B cell (primary cell): ENCODE measurements around the gene TRAF4. TPM values are rescaled to one million over a fixed set of nuclear protein-coding genes. Genes with fewer than 3 reads are reported as not detected.

ENCODE experiments used
- ATAC-seq: fragments of 200-7000 bp; cut with Tn5 transposase; one replicate; pipeline ENCODE4 v1.10.0; 2021; ENCODE audit warnings: low read depth, mild to moderate bottlenecking, moderate number of reproducible peaks, moderate library complexity
- CTCF ChIA-PET: fragments of 350-600 bp; sonication (Branson Sonifier 250); formaldehyde crosslinking; loops from one replicate; lab custom pipeline; 2021; ENCODE audit warnings: antibody characterized with exemption, inconsistent platforms; lab: Charles Lee
- POLR2A ChIA-PET: fragments of 350-600 bp; sonication (Branson Sonifier 250); formaldehyde crosslinking; loops from one replicate; lab custom pipeline; 2021; ENCODE audit warnings: antibody characterized with exemption; lab: Charles Lee
- DNase-seq: peaks from one replicate; pipeline ENCODE4 v3.0.0; 2013
- H2AFZ ChIP-seq: 2 replicates; pipeline ENCODE4 v1.6.1; 2012; ENCODE audit warnings: mild to moderate bottlenecking, low read depth, low read length; ENCODE audit not compliant: insufficient read depth, poor library complexity, severe bottlenecking
- H3K27ac ChIP-seq, 2 donors: 1 replicate in 1 of 2; 2 replicates in 1 of 2; pipeline ENCODE4 v1.5.1; 2012 to 2013; ENCODE audit warnings: low read length in 2 of 2, mild to moderate bottlenecking in 2 of 2, moderate library complexity in 1 of 2
- H3K27me3 ChIP-seq, 4 experiments: fragments of 200-600 bp in 1 of 4; sonication (generic) in 1 of 4; replicated peaks in 1 of 4; 1 replicate in 2 of 4; 2 replicates in 2 of 4; pipeline versions ENCODE4 v1.6.1 to v1.7.0; 2013 to 2016; ENCODE audit warnings: low read length in 3 of 4, mild to moderate bottlenecking in 2 of 4, mixed read lengths in 1 of 4, moderate library complexity in 1 of 4; ENCODE audit not compliant: insufficient read depth in 4 of 4, control insufficient read depth in 3 of 4; ENCODE audit errors: control extremely low read depth in 1 of 4
- H3K36me3 ChIP-seq, 2 experiments: replicated peaks in 1 of 2; 1 replicate in 1 of 2; 2 replicates in 1 of 2; pipeline versions ENCODE4 v1.6.1 to v1.7.1; 2013; ENCODE audit warnings: low read length in 1 of 2; ENCODE audit not compliant: insufficient read depth in 2 of 2, control insufficient read depth in 1 of 2; ENCODE audit errors: control extremely low read depth in 1 of 2, extremely low read depth in 1 of 2
- H3K4me1 ChIP-seq, 2 donors: fragments of 200-600 bp in 1 of 2; sonication (generic) in 1 of 2; 1 replicate in 1 of 2; 2 replicates in 1 of 2; pipeline versions ENCODE4 v1.5.1 to v1.6.1; 2013 to 2017; ENCODE audit warnings: low read length in 2 of 2; ENCODE audit not compliant: control insufficient read depth in 2 of 2, insufficient read depth in 2 of 2
- H3K4me2 ChIP-seq: replicated peaks from 2 replicates; pipeline ENCODE3; 2012; ENCODE audit warnings: mild to moderate bottlenecking, low read depth, low read length; ENCODE audit not compliant: poor library complexity, severe bottlenecking
- H3K4me3 ChIP-seq, 5 experiments: fragments of 200-600 bp in 1 of 5; sonication (generic) in 1 of 5; 1 replicate in 3 of 5; 2 replicates in 2 of 5; pipeline versions ENCODE4 v1.5.1 to v1.7.0; 2011 to 2016; ENCODE audit warnings: low read length in 4 of 5, mild to moderate bottlenecking in 4 of 5, low read depth in 2 of 5, control low read depth in 1 of 5, moderate library complexity in 1 of 5; ENCODE audit not compliant: insufficient read depth in 1 of 5; ENCODE audit errors: control extremely low read depth in 1 of 5, extremely low read depth in 1 of 5
- H3K79me2 ChIP-seq: fragments of 200-600 bp; sonication (generic); one replicate; pipeline ENCODE4 v1.6.0; 2016; ENCODE audit warnings: low read length; ENCODE audit not compliant: control insufficient read depth, insufficient read depth
- H3K9ac ChIP-seq: fragments of 200-600 bp; sonication (generic); 2 replicates; pipeline ENCODE4 v1.6.1; 2017; ENCODE audit warnings: mild to moderate bottlenecking, low read length, moderate library complexity
- H3K9me3 ChIP-seq, 3 donors: one replicate each; pipeline versions ENCODE4 v1.6.1 to v1.7.1; 2013; ENCODE audit warnings: low read length in 2 of 3; ENCODE audit not compliant: control insufficient read depth in 2 of 3, insufficient read depth in 1 of 3; ENCODE audit errors: control extremely low read depth in 1 of 3
- H4K20me1 ChIP-seq: 2 replicates; pipeline ENCODE4 v1.6.0; 2012; ENCODE audit warnings: mild to moderate bottlenecking, low read length; ENCODE audit not compliant: insufficient read depth, control insufficient read depth, poor library complexity, severe bottlenecking
- H3K27ac Mint-ChIP-seq: one replicate; pipeline ENCODE4 v1.8.0; 2021; ENCODE audit warnings: mixed read lengths
- H3K27me3 Mint-ChIP-seq: one replicate; pipeline ENCODE4 v1.8.0; 2021; ENCODE audit warnings: mixed read lengths
- H3K4me1 Mint-ChIP-seq: one replicate; pipeline ENCODE4 v1.8.0; 2021; ENCODE audit warnings: mixed read lengths
- H3K4me3 Mint-ChIP-seq: one replicate; pipeline ENCODE4 v1.8.0; 2021; ENCODE audit warnings: mixed read lengths
- H3K9me3 Mint-ChIP-seq: one replicate; pipeline ENCODE4 v1.8.0; 2022; ENCODE audit warnings: mixed read lengths; ENCODE audit not compliant: insufficient read depth
- CTCF ChIP-seq: fragments of 200-600 bp; IDR thresholded peaks from one replicate; pipeline ENCODE4 v1.8.0; 2022; ENCODE audit warnings: antibody characterized with exemption, mild to moderate bottlenecking
- EZH2 ChIP-seq: IDR thresholded peaks from 2 replicates; pipeline ENCODE4 v1.6.1; 2012; ENCODE audit warnings: borderline replicate concordance, low read depth, mild to moderate bottlenecking, moderate library complexity, low read length; ENCODE audit not compliant: insufficient read depth, poor library complexity, severe bottlenecking
- WGBS: methylation state at CpG from one replicate; pipeline ENCODE4 v1.1.5; 2013; ENCODE audit warnings: missing lambda C conversion rate; ENCODE audit not compliant: insufficient coverage; 5-methylcytosine and 5-hydroxymethylcytosine counted together
- intact Hi-C: fragments of 100-400 bp; cut with micrococcal nuclease; formaldehyde crosslinking; loops from one replicate; pipeline ENCODE4 v1.10.0; 2022
- polyA plus RNA-seq: library from polyadenylated mRNA; depleted of rRNA; stranded (reverse); fragments of >200 nt; gene quantifications from 2 replicates; pipeline ENCODE4 v1.2.3, GENCODE V29; 2012
- total RNA-seq, 2 donors: library from RNA; stranded (reverse); fragments of 120-200 nt in 1 of 2; gene quantifications; 1 replicate in 1 of 2; 2 replicates in 1 of 2; pipeline versions ENCODE4 v1.2.3 to v1.2.4, GENCODE V29; 2013 to 2022

Gene TRAF4
- total and polyA plus RNA-seq, 2 donors (not counting 1 experiment from before 2014, with no cell fraction given): 226 to 683 TPM

GRCh38 chr17:28705728-28706334 lies 38.0 kb upstream of the TRAF4 start:
- Histone ChIP-seq H3K36me3 (peaks cover 0 to 31% of the 10 kb centered on the region in 2 experiments), H3K27me3 (no peaks in the 10 kb centered on the region), H2AFZ (no peak overlapping the region), H3K4me1 (peaks cover 0 to 4% of the 10 kb centered on the region in 2 donors), H3K79me2 (no peaks in the 10 kb centered on the region), H4K20me1 (no peaks in the 10 kb centered on the region), H3K9me3 (no peaks in the 10 kb centered on the region), H3K9ac (no peak overlapping the region), H3K4me3 (no peak overlapping the region), H3K27ac (no peak overlapping the region), H3K4me2 (no peak overlapping the region)
- H3K4me3 Mint-ChIP-seq: no peak overlapping the region
- ATAC-seq: no peak
- no peak overlapping the region for H3K27ac Mint-ChIP-seq
- DNase-seq: no peak
- ChIA-PET CTCF (no interaction called here), POLR2A (no interaction called here)
- intact Hi-C loops: no loop called here
- WGBS: 94% methylated on average over 3 of the region's 10 CpGs
- no peaks in the 10 kb centered on the region for H3K9me3 Mint-ChIP-seq
- H3K27me3 Mint-ChIP-seq: no peaks in the 10 kb centered on the region
- TF ChIP-seq CTCF: no peak
- no peak for TF ChIP-seq EZH2
- peaks cover 4% of the 10 kb centered on the region for H3K4me1 Mint-ChIP-seq
